ENCODE measurements around the gene GLB1L. TPM values are rescaled to one million over a fixed set of nuclear protein-coding genes. Genes with fewer than 3 reads are reported as not detected.

Gene GLB1L
- total and polyA plus RNA-seq, 2 of the 8 experiments (the other 6 are each of a cell fraction or from before 2014, with no cell fraction given) = 3.7 to 4.0 TPM

DNA sequence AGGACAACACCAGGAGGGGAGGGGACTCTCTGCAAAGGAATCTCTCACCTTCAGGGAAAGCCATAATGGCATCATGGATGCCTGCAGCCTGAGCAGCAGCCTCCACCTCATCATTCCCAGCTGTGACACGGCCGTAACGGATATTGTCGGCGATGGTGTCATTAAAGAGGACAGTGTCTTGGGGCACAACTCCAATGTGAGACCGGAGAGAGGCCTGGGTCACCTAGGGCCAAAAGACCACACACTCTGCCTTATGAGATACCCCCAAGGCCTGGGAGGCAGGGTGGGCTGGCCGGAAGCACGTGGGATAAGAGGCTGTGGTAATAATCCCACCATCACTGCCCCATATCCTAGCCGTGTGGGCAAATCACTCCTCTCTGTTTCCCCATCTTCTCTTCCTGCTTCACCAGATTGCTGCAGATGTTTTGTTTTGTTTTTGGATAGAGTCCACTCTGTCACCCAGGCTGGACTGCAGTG, 34.3 kb downstream of the GLB1L start (continued):
- TF ChIP-seq TBP (IDR thresholded peaks at IDR 0.05; ENCODE audit: low read depth, low read length) (no peak), BACH1 (IDR thresholded peaks at IDR 0.05; ENCODE audit: low read length) (no peak), NRF1 (IDR thresholded peaks at IDR 0.05; ENCODE audit: low read depth, low read length) (no peak), CTBP2 (IDR thresholded peaks at IDR 0.05; ENCODE audit: borderline replicate concordance, insufficient read depth, insufficient read length, low read length) (no peak), TCF12 (IDR thresholded peaks at IDR 0.05; ENCODE audit: low read depth, low read length) (no peak), RXRA (IDR thresholded peaks at IDR 0.05; ENCODE audit: insufficient read depth, low read depth, low read length) (no peak)
